ENCODE results near the gene TFAP2B. TPM values are rescaled to one million over a fixed set of nuclear protein-coding genes. Genes with fewer than 3 reads are reported as not detected.

The TFAP2B gene
- total RNA-seq, 6 experiments from 2014 or later, result not detected

DNA sequence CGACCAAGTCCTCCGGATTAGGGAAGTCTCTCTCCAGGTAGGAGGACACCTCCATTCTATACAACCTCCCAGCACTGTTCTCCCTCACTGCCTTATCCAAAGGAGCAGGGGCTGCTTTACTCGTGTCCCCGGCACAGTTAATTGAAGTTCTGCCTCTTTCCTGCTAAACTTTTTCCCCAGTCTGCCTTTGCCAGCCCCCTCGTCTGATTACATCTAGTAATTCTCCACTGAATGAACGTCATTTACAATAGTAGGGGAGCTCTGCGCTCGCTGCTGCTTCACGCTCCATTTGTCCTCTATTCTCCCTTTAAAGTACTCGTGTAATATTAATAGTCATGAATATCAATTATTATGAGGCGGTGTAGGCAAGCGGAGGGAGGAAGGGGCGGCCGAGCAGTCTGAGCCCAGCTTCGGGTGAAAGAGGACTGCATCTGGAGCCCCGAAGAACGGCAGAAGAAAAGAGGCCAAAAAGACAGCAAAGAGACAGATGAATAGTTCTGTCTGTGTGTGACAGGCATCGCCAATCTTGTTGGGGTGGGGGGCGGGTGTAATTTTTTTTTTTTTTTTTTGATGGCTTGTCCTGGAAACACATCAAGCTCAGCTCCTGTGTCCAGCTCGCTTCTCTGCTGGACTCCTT, 2.9 kb downstream of the TFAP2B start:
- DNase-seq, result no peak
- no peak for TF ChIP-seq POLR2A (IDR thresholded peaks at IDR 0.05)
- TF ChIP-seq, protein P1, sequence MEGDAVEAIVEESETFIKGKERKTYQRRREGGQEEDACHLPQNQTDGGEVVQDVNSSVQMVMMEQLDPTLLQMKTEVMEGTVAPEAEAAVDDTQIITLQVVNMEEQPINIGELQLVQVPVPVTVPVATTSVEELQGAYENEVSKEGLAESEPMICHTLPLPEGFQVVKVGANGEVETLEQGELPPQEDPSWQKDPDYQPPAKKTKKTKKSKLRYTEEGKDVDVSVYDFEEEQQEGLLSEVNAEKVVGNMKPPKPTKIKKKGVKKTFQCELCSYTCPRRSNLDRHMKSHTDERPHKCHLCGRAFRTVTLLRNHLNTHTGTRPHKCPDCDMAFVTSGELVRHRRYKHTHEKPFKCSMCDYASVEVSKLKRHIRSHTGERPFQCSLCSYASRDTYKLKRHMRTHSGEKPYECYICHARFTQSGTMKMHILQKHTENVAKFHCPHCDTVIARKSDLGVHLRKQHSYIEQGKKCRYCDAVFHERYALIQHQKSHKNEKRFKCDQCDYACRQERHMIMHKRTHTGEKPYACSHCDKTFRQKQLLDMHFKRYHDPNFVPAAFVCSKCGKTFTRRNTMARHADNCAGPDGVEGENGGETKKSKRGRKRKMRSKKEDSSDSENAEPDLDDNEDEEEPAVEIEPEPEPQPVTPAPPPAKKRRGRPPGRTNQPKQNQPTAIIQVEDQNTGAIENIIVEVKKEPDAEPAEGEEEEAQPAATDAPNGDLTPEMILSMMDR (IDR thresholded peaks at IDR 0.05), result no peak
- no peak overlapping the region for H3K4me3 ChIP-seq
- no peak overlapping the region for H3K27ac ChIP-seq
- H3K36me3 ChIP-seq, result no peaks in the 10 kb centered on the region
- H3K9me3 ChIP-seq, result no peaks in the 10 kb centered on the region
- WGBS (ENCODE audit: insufficient coverage, low coverage, low lambda C conversion rate, missing lambda C conversion rate), result 2% methylated on average over 20 of the region's 20 CpGs
- intact Hi-C loops (cut with DNase I), result loop anchor here in 1 of 2 donors (10.0 kb wide), 1 partner anchor 523 kb away; no protein-coding TSS in a partner anchor
- no peak for ATAC-seq
- H3K27me3 ChIP-seq, result peaks cover 3 to 89% of the 10 kb centered on the region in 2 donors
- H3K4me1 ChIP-seq, result peaks cover 0 to 8% (median 3%) of the 10 kb centered on the region in 4 donors

DNA sequence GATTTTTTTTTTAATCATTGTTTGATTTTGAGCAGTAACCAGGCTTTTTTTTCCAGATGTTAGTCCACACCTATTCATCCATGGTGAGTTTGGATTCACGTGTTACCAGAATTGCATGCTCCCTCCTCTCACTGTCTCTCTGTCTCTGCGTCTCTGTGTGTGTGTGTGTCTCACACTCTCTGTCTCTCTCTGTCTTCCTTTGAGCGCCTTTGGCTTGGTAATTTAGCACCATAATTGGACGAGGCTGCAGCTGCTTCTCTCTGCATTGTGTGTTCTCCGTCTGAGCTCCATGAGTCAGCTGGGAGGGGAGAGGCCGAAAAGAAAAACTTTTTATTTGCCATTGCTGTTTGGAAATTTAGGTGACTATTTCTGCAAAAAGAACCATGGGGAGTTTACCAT, 3.4 kb downstream of the TFAP2B start:
- DNase-seq (no peak), ATAC-seq (no peak)
- 4% methylated on average over 6 of the region's 6 CpGs for WGBS (ENCODE audit: insufficient coverage, low coverage, low lambda C conversion rate, missing lambda C conversion rate)
- peaks cover 3 to 89% of the 10 kb centered on the region in 2 donors for H3K27me3 ChIP-seq
- no peak for TF ChIP-seq POLR2A (IDR thresholded peaks at IDR 0.05)
- TF ChIP-seq, protein P1 (IDR thresholded peaks at IDR 0.05), result no peak
- intact Hi-C loops (cut with DNase I), result loop anchor here in 1 of 2 donors (10.0 kb wide), 1 partner anchor 523 kb away; no protein-coding TSS in a partner anchor
- no peaks in the 10 kb centered on the region for H3K9me3 ChIP-seq
- H3K4me1 ChIP-seq, result peaks cover 0 to 8% (median 3%) of the 10 kb centered on the region in 4 donors
- no peak overlapping the region for H3K27ac ChIP-seq
- no peaks in the 10 kb centered on the region for H3K36me3 ChIP-seq
- no peak overlapping the region for H3K4me3 ChIP-seq

DNA sequence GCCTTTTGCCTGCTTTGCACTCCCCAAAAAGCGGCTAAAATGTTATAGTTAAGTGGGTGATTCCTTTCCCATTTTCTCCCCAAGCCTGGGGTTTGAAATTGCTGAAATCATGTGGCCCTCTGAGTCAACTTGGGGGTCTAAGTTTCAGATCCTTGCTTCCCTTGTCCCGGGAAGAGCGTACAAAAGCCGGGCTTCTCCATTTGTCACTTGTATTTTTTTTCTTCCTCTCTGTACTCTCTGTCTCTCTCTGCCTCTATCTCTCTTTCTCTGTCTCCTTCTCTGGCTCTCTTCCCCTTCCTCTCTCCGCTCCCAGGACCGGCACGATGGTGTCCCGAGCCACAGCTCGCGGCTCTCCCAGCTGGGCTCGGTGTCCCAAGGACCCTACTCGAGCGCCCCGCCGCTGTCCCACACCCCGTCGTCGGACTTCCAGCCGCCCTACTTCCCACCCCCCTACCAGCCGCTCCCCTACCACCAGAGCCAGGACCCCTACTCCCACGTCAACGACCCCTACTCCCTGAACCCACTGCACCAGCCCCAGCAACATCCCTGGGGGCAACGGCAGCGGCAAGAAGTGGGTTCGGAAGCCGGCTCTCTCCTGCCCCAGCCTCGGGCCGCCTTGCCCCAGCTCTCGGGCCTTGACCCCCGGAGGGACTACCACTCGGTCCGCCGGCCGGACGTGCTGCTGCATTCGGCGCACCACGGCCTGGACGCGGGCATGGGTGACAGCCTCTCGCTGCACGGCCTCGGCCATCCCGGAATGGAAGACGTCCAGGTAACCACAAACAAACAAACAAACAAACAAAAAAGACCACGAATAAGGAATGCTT, 4.6 kb downstream of the TFAP2B start:
- H3K27me3 ChIP-seq, result peaks cover 3 to 89% of the 10 kb centered on the region in 2 donors
- 6% methylated on average over 40 of the region's 46 CpGs for WGBS (ENCODE audit: insufficient coverage, low coverage, low lambda C conversion rate, missing lambda C conversion rate)
- ATAC-seq (no peak), DNase-seq (no peak)
- no peaks in the 10 kb centered on the region for H3K9me3 ChIP-seq
- no peak overlapping the region for H3K4me3 ChIP-seq
- H3K4me1 ChIP-seq, result peaks cover 0 to 8% (median 3%) of the 10 kb centered on the region in 4 donors
- no peaks in the 10 kb centered on the region for H3K36me3 ChIP-seq
- intact Hi-C loops (cut with DNase I), result loop anchor here in 1 of 2 donors (10.0 kb wide), 1 partner anchor 521 kb away; no protein-coding TSS in a partner anchor
- TF ChIP-seq, protein P1 (IDR thresholded peaks at IDR 0.05), result no peak
- TF ChIP-seq POLR2A (IDR thresholded peaks at IDR 0.05), result no peak
- no peak overlapping the region for H3K27ac ChIP-seq

DNA sequence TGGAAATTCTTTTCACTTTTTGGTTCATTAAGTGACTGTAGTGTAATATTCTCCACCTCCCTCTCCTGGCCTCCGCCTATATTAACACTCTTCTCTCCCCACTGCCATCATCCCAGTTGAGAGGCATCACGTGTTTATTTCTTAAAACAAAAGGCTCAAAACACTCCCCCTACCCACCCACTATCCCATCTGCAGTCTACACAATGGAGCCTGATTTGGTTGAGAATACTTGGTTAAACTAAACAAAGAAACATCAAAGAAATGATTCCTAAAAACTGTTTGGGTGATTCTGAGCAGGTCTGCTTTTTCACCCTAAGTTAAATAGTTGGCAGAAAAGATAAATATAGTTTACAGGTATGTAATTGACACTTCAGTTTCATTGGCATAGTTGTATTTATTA, 5.9 kb downstream of the TFAP2B start:
- DNase-seq, result no peak
- Histone ChIP-seq H3K4me1 (peaks cover 0 to 6% (median 2%) of the 10 kb centered on the region in 4 donors), H3K4me3 (no peak overlapping the region), H3K36me3 (no peaks in the 10 kb centered on the region), H3K9me3 (no peaks in the 10 kb centered on the region), H3K27me3 (peaks cover 3 to 86% of the 10 kb centered on the region in 2 donors), H3K27ac (no peak overlapping the region)
- 16% methylated on average over 2 of the region's 2 CpGs for WGBS (ENCODE audit: insufficient coverage, low coverage, low lambda C conversion rate, missing lambda C conversion rate)
- no peak for ATAC-seq
- TF ChIP-seq POLR2A (IDR thresholded peaks at IDR 0.05), result no peak
- TF ChIP-seq, protein P1 (IDR thresholded peaks at IDR 0.05), result no peak
- intact Hi-C loops (cut with DNase I), result loop anchor here in 1 of 2 donors (10.0 kb wide), 1 partner anchor 520 kb away; no protein-coding TSS in a partner anchor

Data from right lobe of liver (tissue), 6 donors.